HepG2 (cell line): ENCODE measurements around the gene RPTOR. TPM values are rescaled to one million over a fixed set of nuclear protein-coding genes. Genes with fewer than 3 reads are reported as not detected.

ENCODE experiments used
- DDIT3 ChIP-seq: sonication (generic); formaldehyde crosslinking; IDR thresholded peaks from 2 replicates; pipeline ENCODE4 v1.4.0; 2020; ENCODE audit warnings: mild to moderate bottlenecking, missing genetic modification reagents
- FOSL2 ChIP-seq: sonication (generic); formaldehyde crosslinking; IDR thresholded peaks from 2 replicates; pipeline ENCODE4 v1.4.0; 2020; ENCODE audit warnings: missing genetic modification reagents
- HOXA7 ChIP-seq: sonication (generic); formaldehyde crosslinking; IDR thresholded peaks from 2 replicates; pipeline ENCODE4 v1.8.1; 2022; ENCODE audit warnings: mild to moderate bottlenecking, missing genetic modification reagents, moderate library complexity
- HOXA9 ChIP-seq: sonication (generic); formaldehyde crosslinking; IDR thresholded peaks from 2 replicates; pipeline ENCODE4 v1.8.1; 2022; ENCODE audit warnings: missing genetic modification reagents, mild to moderate bottlenecking, moderate library complexity, borderline replicate concordance
- MED1 ChIP-seq: sonication (generic); formaldehyde crosslinking; IDR thresholded peaks from 2 replicates; pipeline ENCODE4 v1.4.0; 2020; ENCODE audit warnings: missing genetic modification reagents
- NCOA2 ChIP-seq: sonication (generic); formaldehyde crosslinking; IDR thresholded peaks from 2 replicates; pipeline ENCODE4 v1.8.0; 2022; ENCODE audit warnings: inconsistent platforms
- PPARG ChIP-seq: conservative IDR thresholded peaks from 2 replicates; pipeline ENCODE4 v1.6.1; 2016; ENCODE audit warnings: missing biosample characterization, missing genetic modification reagents
- RCOR2 ChIP-seq: IDR thresholded peaks from 2 replicates; pipeline ENCODE4 v1.6.1; 2016; ENCODE audit warnings: missing biosample characterization, missing genetic modification reagents
- REPIN1 ChIP-seq: sonication (generic); formaldehyde crosslinking; IDR thresholded peaks from 2 replicates; pipeline ENCODE4 v1.8.0; 2022; ENCODE audit warnings: missing genetic modification reagents, low read depth, mild to moderate bottlenecking, borderline replicate concordance
- SAFB2 ChIP-seq: sonication (generic); formaldehyde crosslinking; IDR thresholded peaks from 2 replicates; pipeline ENCODE4 v1.5.1; 2020; ENCODE audit warnings: missing genetic modification reagents, low read depth, mild to moderate bottlenecking, borderline replicate concordance
- SMARCC2 ChIP-seq: fragments of 450-650 bp; IDR thresholded peaks from 2 replicates; pipeline ENCODE4 v1.6.1; 2017; ENCODE audit warnings: antibody characterized with exemption, mild to moderate bottlenecking
- THAP8 ChIP-seq: sonication (generic); formaldehyde crosslinking; IDR thresholded peaks from 2 replicates; pipeline ENCODE4 v1.5.1; 2020; ENCODE audit warnings: missing genetic modification reagents, mild to moderate bottlenecking, borderline replicate concordance
- THYN1 ChIP-seq: sonication (generic); formaldehyde crosslinking; IDR thresholded peaks from 2 replicates; pipeline ENCODE4 v1.8.1; 2023; ENCODE audit warnings: low read depth, mild to moderate bottlenecking, moderate library complexity, missing genetic modification reagents, borderline replicate concordance
- ZHX1 ChIP-seq: sonication (generic); formaldehyde crosslinking; IDR thresholded peaks from 2 replicates; pipeline ENCODE4 v1.8.1; 2022; ENCODE audit warnings: low read depth, mild to moderate bottlenecking, missing genetic modification reagents
- ZNF232 ChIP-seq: sonication (generic); formaldehyde crosslinking; IDR thresholded peaks from 2 replicates; pipeline ENCODE4 v1.4.0; 2020; ENCODE audit warnings: missing genetic modification reagents, borderline replicate concordance
- ZNF3 ChIP-seq: IDR thresholded peaks from 2 replicates; pipeline ENCODE4 v1.7.0; 2017; ENCODE audit warnings: inconsistent platforms
- ZNF503 ChIP-seq: sonication (generic); formaldehyde crosslinking; IDR thresholded peaks from 2 replicates; pipeline ENCODE4 v1.4.0; 2020; ENCODE audit warnings: missing genetic modification reagents
- ZNF710 ChIP-seq: sonication (generic); formaldehyde crosslinking; IDR thresholded peaks from 2 replicates; pipeline ENCODE4 v1.5.0; 2020; ENCODE audit warnings: mild to moderate bottlenecking, missing genetic modification reagents, borderline replicate concordance
- ZNF724P ChIP-seq: sonication (generic); formaldehyde crosslinking; IDR thresholded peaks from 2 replicates; pipeline ENCODE4 v1.8.0; 2022; ENCODE audit warnings: missing genetic modification reagents, borderline replicate concordance
- ZNF788 ChIP-seq: sonication (generic); formaldehyde crosslinking; IDR thresholded peaks from 2 replicates; pipeline ENCODE4 v1.5.0; 2020; ENCODE audit warnings: mild to moderate bottlenecking, missing genetic modification reagents, borderline replicate concordance
- ZNF816 ChIP-seq: sonication (generic); formaldehyde crosslinking; IDR thresholded peaks from 2 replicates; pipeline ENCODE4 v1.8.0; 2022; ENCODE audit warnings: missing genetic modification reagents, mild to moderate bottlenecking, borderline replicate concordance
- ZNF883 ChIP-seq: sonication (generic); formaldehyde crosslinking; IDR thresholded peaks from 2 replicates; pipeline ENCODE4 v1.5.1; 2020; ENCODE audit warnings: mild to moderate bottlenecking, missing genetic modification reagents; ENCODE audit errors: not compliant biosample characterization
- polyA plus RNA-seq, 8 experiments: library from polyadenylated mRNA; depleted of rRNA in 3 of 8; stranded (reverse) in 7 of 8; unstranded in 1 of 8; fragments of >200 nt; fragmentation: Illumina TruSeq in 4 of 8; extraction: Trizol in 4 of 8; gene quantifications; 2 replicates each; pipeline versions ENCODE4 v1.2.1 to v1.2.3, GENCODE V29; 2011 to 2016; ENCODE audit warnings: low read depth in 4 of 8, missing spikeins in 1 of 8, mixed read lengths in 1 of 8; ENCODE audit not compliant: insufficient read depth in 1 of 8
- total RNA-seq, 5 experiments: library from RNA; depleted of rRNA; stranded (reverse); fragments of >200 nt; fragmentation: Illumina TruSeq; extraction: Trizol; gene quantifications; 2 replicates each; pipeline ENCODE4 v1.2.3, GENCODE V29; 2016; ENCODE audit warnings: low read depth in 1 of 5

The RPTOR gene
- total and polyA plus RNA-seq, 2 of the 13 experiments (the other 11 are each of a cell fraction or from before 2014, with no cell fraction given): 6.6 to 25.3 TPM

GRCh38 chr17:80970044-80970761 is 425.6 kb downstream of the RPTOR start (continued):
- TF ChIP-seq RCOR2 (CRISPR knock-in tag) (no peak), ZNF883 (CRISPR knock-in tag) (no peak), REPIN1 (CRISPR knock-in tag) (no peak), SMARCC2 (no peak), ZNF724P (CRISPR knock-in tag) (no peak), ZNF3 (CRISPR knock-in tag) (no peak), ZHX1 (CRISPR knock-in tag) (no peak), PPARG (CRISPR knock-in tag) (no peak), ZNF788 (CRISPR knock-in tag) (0 out of 2 replicates have a peak, but pooled peaks have one; percentile 29), ZNF232 (CRISPR knock-in tag) (no peak), MED1 (no peak), ZNF816 (CRISPR knock-in tag) (no peak), THYN1 (CRISPR knock-in tag) (no peak), THAP8 (CRISPR knock-in tag) (no peak), SAFB2 (CRISPR knock-in tag) (no peak), HOXA9 (CRISPR knock-in tag) (no peak), ZNF710 (CRISPR knock-in tag) (no peak), HOXA7 (CRISPR knock-in tag) (no peak), DDIT3 (CRISPR knock-in tag) (no peak), NCOA2 (CRISPR knock-in tag) (no peak), FOSL2 (CRISPR knock-in tag) (no peak), ZNF503 (no peak)
